ENCODE measurements around the gene PIK3C3.
"Not testable (repeated sequence)": the region's sequence is repeated elsewhere in the genome, so short reads cannot be mapped to it uniquely, and the experiment has no call there.

DNA sequence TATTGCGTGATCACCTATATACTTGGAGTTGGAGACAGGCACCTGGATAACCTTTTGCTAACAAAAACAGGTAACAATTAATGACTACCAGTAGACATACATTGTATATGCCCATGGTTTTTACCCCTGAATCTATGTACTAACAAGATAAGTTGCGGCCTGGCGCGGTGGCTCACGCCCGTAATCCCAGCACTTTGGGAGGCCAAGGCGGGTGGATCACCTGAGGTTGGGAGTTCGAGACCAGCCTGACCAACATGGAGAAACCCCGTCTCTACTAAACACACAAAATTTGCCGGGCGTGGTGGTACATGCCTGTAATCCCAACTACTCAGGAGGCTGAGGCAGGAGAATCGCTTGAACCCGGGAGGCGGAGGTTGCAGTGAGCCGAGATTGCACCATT lies 94.5 kb downstream of the PIK3C3 start:
- not testable (repeated sequence) for TF ChIP-seq EZH2phosphoT487 (IDR thresholded peaks at IDR 0.05; ENCODE audit: borderline replicate concordance, low read length)
- TF ChIP-seq, protein P1, sequence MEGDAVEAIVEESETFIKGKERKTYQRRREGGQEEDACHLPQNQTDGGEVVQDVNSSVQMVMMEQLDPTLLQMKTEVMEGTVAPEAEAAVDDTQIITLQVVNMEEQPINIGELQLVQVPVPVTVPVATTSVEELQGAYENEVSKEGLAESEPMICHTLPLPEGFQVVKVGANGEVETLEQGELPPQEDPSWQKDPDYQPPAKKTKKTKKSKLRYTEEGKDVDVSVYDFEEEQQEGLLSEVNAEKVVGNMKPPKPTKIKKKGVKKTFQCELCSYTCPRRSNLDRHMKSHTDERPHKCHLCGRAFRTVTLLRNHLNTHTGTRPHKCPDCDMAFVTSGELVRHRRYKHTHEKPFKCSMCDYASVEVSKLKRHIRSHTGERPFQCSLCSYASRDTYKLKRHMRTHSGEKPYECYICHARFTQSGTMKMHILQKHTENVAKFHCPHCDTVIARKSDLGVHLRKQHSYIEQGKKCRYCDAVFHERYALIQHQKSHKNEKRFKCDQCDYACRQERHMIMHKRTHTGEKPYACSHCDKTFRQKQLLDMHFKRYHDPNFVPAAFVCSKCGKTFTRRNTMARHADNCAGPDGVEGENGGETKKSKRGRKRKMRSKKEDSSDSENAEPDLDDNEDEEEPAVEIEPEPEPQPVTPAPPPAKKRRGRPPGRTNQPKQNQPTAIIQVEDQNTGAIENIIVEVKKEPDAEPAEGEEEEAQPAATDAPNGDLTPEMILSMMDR (IDR thresholded peaks at IDR 0.05; ENCODE audit: low read depth, low read length, poor library complexity, severe bottlenecking), result not testable (repeated sequence)
